Stimulated activated CD4-positive, alpha-beta T cell treated with anti-CD3 and anti-CD28 coated beads, Interleukin-15, amount 100 ng/mL, for 48 hours (primary cell): Measurements from ENCODE around the gene SH3BP5.

Experiments
- DNase-seq, 2 donors: peaks; one replicate each; pipeline ENCODE4 v3.0.0-alpha.2; 2020; ENCODE audit warnings: low read depth in 2 of 2

SH3BP5 gene

DNA sequence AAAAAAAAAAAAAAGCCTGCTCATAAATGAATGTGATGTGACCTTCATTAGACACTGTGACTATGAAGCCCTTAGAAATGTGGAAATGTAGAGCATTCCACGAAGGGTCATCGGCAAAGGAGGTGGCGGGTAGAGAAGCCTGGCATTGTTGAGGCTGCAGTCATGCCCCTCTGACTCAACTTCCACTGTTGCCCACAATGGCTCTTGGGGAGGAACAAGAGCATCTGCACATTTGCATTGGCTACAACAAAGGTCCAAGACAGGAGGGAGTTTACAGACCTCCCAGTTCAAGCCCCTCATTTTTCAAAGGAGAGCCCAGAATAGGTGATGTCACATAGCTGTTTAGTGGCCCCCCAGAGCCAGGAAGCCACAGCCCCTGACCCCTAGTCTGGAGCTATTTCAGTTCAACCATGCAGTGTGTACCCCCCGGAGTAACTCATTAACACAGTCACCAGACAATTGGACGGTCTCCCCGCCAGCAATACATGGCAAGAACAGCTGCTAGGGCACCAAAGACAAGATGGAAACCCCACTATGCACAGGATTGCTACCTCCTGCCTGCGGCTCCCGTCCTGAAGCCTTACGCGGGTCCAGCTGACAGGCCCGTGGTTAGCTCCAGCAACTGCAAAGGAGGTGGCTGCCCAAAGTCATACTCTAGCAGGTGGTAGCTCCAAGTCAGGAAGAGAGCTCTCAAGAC lies 56.2 kb downstream of the SH3BP5 start:
- no peak for DNase-seq

DNA sequence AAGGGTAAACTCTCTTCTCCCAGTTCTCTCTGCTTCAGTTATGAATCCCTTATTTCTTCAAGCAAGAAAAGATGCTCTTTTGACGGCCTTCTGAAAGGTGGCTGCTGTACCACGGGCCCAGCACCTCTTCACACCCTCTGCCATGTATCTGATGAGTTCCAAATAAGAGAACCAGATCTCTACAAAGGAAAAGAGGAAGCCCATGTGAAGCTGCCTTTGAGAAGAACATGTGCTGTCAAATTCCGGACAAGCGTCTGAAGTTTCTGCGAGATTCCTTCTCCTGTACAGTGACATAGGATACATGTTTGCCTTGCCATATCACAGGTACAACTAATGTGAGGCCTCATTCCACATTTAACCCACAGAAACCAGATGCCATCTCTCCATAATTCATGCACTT lies 59.2 kb downstream of the SH3BP5 start:
- DNase-seq, result no peak

DNA sequence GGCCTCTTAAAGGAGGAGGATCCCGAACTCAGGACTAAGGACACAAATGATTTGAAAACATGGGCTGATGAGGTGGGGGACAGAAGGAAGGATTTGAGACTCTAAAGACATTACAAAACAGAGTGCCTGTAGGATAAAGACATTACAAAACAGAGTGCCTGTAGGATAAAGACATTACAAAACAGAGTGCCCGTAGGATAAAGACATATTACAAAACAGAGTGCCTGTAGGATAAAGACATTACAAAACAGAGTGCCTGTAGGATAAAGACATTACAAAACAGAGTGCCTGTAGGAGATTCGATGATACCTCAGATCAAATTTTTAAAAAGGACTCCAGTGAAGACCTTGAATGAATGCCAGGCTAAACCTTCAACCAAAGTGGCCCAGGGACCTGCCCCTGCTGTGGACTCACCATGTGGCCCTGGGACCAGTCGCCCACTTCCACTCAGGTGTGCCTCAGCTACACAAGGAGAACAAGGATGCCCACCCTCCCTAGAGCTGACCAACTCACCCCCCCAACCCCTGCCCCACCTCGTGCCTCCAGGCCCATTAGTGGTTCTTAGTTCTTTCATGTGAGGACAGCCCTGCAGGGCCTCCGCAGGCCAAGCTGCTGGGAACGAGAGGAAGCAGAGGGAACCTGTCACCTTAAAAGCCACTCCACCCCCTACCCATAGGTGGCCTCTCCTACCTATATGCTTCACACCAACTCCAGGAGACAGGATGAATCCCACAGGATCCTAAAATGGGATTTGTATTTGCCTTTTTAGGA lies 59.8 kb downstream of the SH3BP5 start:
- DNase-seq, result no peak

GRCh38 chr3:15271785-15272381 lies 60.5 kb downstream of the SH3BP5 start:
- DNase-seq, result peak; percentile 43 to 55

DNA sequence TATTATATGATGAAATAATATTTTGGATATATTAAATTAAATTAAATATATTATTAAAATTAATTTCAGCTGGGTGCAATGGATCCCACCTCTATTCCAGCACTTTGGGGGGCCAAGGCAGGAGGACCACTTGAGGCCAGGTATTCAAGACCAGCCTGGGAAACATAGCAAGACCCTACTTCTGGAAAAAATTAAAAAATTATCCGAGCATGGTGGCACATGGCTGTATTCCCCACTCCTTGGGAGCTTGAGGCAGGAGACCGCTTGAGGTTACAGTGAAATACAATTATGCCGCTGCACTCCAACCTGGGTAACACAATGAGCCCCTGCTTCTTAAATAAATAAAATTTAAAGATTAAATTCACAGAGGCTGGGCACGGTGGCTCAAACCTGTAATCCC lies 61.4 kb downstream of the SH3BP5 start:
- DNase-seq, result no peak

DNA sequence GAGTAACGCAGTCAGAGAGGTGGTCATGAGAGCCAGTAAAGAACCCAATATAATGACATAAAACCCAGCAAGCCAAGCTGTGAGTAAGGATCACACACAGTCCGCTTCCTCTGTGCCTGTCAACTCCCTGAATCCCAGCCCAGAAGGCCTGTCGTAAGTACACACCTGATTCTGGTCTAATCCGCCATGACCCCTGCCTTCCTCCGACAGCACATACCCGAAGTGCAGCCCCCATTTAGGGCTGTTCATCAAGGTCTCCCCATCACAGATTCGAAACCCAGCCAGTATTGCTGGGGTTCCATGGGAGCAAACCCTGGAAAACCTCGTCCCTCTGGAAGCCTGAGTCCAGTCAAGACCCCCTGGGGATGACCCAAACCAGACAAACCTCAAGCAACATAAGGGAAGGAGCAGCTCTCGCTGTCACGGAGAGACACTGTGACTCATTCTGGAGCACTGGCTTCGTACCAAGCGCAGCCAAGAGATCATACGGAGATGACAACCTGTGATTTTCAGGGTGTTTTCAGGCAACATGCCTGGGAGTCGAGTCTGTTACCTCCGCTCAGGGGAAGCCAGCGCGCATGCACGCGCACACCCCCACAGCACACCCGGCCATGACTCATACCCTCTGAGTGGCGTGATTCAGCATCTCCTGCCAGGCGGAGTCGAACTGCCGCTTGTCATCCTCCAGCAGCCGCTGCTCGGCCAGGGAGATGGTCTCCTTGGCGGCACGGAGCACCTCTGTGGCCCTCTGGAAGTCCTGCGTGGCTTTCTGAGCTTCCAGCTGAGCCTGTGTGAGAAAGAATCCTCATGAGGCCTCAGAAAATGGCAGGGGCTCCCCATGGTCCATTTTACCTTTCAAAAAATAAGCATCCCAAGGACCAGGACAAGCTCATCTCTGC lies 63.0 kb downstream of the SH3BP5 start:
- DNase-seq, result peak; percentile 87 to 88

GRCh38 chr3:15268033-15268631 lies 64.3 kb downstream of the SH3BP5 start:
- DNase-seq, result peak; percentile 74 to 83

- no peak for DNase-seq
Measured at GRCh38 chr3:15267502-15267901, 64.9 kb downstream of the SH3BP5 start.

DNA sequence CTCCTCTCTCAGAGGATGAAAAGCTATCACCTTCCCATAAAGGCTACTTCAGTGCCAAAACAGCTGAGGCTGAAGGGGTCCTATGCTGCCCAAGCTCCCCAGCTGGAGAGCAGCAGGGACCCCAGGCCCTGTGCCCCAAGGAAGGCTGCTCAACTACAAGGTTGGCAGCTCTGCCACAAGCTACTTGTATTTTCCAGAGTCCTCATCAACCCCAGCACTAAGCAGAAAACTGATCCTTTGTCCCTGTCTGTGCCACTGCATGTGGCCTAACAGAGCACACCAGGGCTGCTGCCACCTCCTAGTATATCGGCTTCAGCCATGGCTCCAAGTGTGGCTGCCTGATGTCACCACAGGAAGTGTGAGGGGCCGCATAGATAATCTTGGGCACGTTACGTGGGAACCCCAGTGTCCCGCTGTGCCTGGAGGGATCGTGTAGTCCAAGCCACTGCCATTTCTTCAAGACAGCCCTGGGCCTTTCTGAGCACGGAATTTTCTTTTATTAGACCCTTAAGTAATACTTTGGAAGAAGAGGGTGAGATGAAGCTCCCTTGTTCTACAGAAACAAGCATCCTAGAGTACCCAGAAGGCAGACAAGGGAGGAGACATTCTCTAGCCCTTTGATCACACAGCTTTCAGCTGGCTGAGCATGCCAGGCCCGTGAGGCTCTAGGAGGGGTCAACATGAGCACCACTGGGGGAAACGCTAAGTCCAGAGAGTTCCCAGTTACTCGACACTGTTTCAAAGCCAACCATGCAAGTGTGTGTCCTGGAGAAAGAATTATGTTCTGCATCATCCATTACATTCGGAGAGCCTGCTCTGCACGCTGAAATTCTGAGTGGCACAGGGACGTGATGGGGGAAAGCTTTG lies 65.6 kb downstream of the SH3BP5 start:
- DNase-seq, result no peak

DNA sequence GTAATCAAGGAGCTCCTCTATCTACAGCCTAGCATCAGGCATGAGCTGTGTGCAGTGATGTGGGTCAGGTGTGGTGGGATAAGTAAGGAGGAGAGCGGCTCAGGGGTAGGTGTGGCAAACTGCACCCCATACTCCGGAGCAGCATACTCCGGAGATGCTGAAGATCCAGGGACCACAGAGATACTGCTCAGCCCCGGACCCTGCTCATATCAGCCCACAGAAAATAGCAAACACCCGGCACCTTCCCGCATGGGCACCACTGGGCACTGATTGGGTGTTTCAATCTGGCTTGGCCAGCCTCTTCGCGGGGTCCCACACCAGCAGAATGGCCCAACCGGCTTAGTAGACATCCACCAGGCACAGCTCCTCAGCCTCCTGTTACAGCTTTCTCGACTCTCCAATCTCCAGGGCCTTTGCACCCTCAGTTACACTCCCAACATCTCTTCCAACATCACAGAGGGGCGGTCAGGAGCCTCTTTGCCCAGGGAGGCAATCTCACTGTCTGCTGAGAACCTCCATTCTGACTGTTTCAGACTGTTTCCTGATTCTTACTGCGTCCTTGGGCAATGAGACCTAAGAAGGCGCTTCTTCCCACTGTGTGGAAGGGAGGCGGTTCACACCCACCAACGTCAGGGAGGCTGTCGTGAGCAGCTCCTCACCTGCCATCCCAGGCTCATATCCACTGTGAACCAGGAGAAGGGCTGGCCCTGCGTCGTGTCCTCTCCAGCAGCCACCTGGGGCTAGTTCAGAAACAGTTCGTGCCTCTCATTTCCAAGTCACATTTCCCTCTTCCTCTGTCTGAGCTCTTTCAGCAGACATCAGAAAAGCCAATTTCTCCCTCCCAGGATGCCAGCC lies 66.5 kb downstream of the SH3BP5 start:
- DNase-seq, result no peak

DNA sequence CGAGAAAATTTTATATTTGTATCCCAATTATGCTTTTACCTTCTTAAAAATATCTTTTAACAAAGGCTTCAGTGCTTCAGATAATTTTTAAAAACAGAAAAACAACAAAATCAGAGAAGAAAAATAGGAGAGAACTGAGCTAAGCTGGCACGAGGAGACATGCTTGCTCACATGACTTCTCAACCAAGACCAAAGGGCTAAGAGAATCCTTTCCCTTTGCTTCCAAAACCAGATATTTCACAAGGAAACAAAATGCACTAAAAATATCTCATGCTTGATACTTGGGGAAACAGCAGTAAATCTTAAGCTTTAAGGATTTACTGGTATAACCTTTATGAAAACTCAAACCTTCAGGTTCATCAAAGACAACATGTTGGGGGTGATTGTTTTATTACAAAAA lies 67.9 kb downstream of the SH3BP5 start:
- no peak for DNase-seq

GRCh38 chr3:15263926-15264325 lies 68.5 kb downstream of the SH3BP5 start:
- no peak for DNase-seq

DNA sequence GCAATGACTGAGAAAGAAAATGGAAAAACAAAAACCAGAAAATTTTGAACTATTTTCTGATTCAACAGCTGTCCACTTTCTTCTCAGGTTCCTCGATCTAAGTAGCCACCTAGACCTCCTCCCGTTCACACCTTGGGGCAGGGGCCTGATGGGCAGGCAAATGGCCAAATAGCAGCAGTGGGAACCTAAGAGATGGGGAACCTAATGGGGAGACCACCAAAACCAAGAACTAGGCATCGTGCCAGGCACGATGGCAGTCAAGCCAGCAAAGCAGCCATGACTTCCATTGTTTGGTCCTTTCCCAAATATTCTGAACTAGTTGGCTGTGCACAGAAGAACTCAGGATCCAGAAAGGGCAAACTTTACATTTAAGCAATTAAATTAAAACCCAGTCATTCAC lies 69.3 kb downstream of the SH3BP5 start:
- no peak for DNase-seq

- DNase-seq, result no peak
Measured at GRCh38 chr3:15262021-15262420, 70.4 kb downstream of the SH3BP5 start.

DNA sequence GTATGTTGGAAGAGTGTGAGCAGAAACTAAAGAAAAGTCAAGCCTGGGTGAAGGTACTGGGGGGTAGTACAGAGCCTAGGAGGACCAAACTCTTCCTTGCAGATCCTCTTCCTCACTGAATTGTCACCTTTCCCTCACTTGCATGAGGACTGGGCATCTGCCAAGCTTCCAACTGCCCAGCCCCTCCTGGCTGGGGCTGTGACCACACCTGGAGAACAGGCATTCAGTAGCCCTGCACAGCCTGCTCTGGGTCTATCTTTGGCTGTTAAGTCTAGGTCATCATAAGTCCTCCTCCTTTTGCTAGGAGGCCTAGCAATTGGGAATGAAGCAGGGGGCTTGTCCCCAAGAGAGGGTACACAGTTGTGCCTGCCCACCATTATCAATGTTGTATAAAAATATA lies 71.1 kb downstream of the SH3BP5 start:
- no peak for DNase-seq

DNA sequence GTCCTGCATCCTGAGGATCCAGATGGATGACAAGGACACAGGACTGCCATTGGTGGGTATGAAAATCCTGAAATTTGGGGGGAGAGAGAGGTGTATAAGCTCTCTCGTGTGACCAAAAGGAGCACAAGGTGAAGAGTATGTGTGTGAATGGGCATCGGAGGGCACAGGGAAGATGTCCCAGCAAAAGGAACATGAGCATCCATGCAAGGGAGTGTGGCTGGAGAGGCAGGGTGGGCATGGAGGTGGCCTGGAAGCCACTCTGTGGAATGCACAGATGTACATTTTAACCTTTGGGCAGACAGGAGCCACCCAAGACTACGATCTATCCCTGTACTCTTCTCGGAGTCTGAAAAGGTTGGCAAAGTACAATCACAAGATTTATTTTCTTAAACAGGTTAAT lies 71.9 kb downstream of the SH3BP5 start:
- DNase-seq, result no peak

DNA sequence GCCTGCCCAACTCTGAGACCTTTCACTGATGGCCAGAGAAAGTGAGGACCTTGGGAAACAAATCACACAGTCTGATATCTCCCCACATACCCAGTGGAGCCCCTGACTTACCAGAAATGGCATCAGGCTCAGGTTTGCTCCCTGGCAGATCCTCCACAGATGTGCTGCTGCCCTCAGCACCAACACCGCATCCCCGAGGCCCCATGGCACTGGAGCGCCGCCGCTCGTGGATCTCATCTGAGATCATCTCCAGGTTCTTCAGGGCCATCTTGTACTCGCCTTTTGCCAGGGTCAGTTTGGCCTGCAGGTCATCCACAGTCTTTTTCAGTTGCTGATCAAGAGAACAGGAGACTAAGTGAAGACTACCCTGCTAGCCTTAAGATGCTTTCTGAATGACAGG lies 73.7 kb downstream of the SH3BP5 start:
- no peak for DNase-seq

GRCh38 chr3:15256861-15257341 lies 75.5 kb downstream of the SH3BP5 start:
- no peak for DNase-seq

GRCh38 chr3:15255215-15255614 lies 77.2 kb downstream of the SH3BP5 start:
- no peak for DNase-seq
